ENCODE results near the gene RGMA.
"Not testable (repeated sequence)": the region's sequence is repeated elsewhere in the genome, so short reads cannot be mapped to it uniquely, and the experiment has no call there.

GRCh38 chr15:93039562-93040287 lies 49.3 kb downstream of the RGMA start:
- not testable (repeated sequence) for TF ChIP-seq SPI1 (IDR thresholded peaks at IDR 0.05; ENCODE audit: borderline replicate concordance, insufficient read depth, low read depth, low read length); CTCF (IDR thresholded peaks at IDR 0.05 in 2 of 3, conservative IDR thresholded peaks at IDR 0.05 in 1 of 3; ENCODE audit: control insufficient read depth in 2 of 3, extremely low read depth in 1 of 3, insufficient read depth in 1 of 3, low read depth in 3 of 3, low read length in 3 of 3); EZH2 (IDR thresholded peaks at IDR 0.05; ENCODE audit: borderline replicate concordance, control insufficient read depth, low read depth, low read length); BHLHE40 (IDR thresholded peaks at IDR 0.05; ENCODE audit: borderline replicate concordance in 1 of 2, low read depth in 2 of 2, low read length in 1 of 2); E2F8 (IDR thresholded peaks at IDR 0.05; ENCODE audit: low read depth, partially characterized antibody)

Measured in GM12878 (cell line).